GM18907 (cell line): Measurements from ENCODE around the gene PROP1.
"Not testable (repeated sequence)": the region's sequence is repeated elsewhere in the genome, so short reads cannot be mapped to it uniquely, and the experiment has no call there.

Experiments
- ATAC-seq: cut with Tn5 transposase; IDR thresholded peaks from one replicate; pipeline ENCODE4 v1.9.1; 2021; ENCODE audit warnings: mild to moderate bottlenecking, moderate library complexity; ENCODE audit not compliant: unreplicated experiment

The PROP1 gene

DNA sequence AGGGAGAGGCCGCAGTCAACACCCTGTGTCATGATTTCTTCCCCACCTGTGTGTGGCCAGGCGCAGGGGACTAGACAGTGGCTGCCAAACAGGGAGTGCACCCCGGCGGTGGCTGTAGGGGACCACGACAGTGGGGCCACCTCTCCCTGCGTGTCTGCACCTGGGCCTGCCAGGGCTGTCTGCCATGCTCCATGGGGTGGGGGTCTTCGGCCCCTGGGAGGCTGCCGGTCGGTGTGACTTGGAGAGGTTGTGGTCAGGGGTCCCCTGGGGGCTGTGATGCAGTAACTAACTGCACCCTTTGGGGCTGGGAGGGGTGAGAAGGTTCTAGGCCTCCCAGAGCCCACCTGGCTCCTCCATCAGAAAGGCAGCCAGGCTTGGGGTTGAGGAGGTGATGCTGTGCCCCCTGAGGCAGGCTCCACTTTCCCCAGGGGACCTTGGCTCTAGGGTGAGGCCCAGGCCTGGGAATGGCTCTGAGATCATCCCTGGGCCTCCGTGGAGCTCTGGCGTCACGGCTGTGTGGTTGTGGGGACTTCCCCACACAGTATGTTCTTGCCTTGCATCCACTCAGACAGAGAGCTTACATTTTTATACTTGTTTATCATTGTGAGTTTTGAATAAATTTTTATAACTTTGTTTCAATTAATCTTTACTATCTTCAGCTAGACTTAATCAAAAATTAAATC, 50.3 kb downstream of the PROP1 start:
- peak; percentile 50 for ATAC-seq

- ATAC-seq = not testable (repeated sequence)
These were observed 50.9 kb downstream of the PROP1 start for GRCh38 chr5:177945145-177945544.

- peak; percentile 44 for ATAC-seq
These were observed 52.0 kb downstream of the PROP1 start for GRCh38 chr5:177943805-177944736.

GRCh38 chr5:177942896-177943295, 53.1 kb downstream of the PROP1 start:
- not testable (repeated sequence) for ATAC-seq
